Embryonic facial prominence (tissue), 1 donor: Measurements from ENCODE around the gene KIF19.
"Not testable (repeated sequence)": the region's sequence is repeated elsewhere in the genome, so short reads cannot be mapped to it uniquely, and the experiment has no call there.

Experiments
- DNase-seq: peaks from one replicate; pipeline ENCODE4 v3.0.0-alpha.2; 2016; ENCODE audit errors: extremely low spot score

Gene KIF19

DNA sequence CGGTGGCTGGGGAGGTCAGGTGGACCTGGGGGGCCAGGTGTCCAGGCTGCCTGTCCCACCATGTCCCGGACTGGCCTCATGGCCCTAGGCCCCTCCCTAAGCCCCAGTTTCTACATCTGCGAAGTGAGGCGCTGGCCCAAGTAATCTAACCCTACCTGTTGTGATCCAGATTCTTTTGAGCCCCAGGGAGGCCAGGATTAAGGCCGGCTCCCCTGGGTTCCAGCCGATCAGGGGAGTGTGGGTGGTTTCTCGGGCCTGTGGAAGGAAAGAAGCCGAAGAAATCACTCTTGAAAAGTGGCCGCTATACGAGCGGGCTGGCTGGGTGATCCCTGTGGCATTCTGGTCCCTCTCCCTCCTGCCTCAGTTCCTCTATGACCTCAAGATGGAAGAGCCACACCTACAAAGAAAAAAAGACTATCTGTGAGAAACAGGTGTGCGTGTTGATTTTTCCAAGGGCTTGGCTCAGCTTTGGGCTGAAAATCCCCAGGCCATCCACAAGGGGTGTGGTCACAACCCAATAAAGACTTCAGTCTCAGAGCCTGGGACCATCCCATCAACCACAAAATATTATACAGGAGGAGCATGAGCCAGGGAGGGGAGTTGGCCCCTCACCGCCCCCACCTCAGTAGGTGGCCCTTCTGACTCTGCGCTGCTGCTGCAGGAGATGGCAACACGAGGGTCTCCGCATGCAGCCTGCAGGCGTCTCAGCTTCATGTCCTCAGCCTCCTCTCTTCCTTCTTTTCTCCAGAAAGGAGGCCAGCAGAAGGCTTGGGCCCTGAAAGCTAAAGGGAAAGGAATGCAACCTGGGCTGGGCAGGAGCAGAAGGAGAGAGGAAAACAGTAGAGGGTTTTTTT is 61.6 kb downstream of the KIF19 start:
- no peak for DNase-seq

- DNase-seq: no peak
Observed at GRCh38 chr17:74389084-74389753, 63.2 kb downstream of the KIF19 start.

- no peak for DNase-seq
Observed at GRCh38 chr17:74389937-74390679, 64.1 kb downstream of the KIF19 start.

DNA sequence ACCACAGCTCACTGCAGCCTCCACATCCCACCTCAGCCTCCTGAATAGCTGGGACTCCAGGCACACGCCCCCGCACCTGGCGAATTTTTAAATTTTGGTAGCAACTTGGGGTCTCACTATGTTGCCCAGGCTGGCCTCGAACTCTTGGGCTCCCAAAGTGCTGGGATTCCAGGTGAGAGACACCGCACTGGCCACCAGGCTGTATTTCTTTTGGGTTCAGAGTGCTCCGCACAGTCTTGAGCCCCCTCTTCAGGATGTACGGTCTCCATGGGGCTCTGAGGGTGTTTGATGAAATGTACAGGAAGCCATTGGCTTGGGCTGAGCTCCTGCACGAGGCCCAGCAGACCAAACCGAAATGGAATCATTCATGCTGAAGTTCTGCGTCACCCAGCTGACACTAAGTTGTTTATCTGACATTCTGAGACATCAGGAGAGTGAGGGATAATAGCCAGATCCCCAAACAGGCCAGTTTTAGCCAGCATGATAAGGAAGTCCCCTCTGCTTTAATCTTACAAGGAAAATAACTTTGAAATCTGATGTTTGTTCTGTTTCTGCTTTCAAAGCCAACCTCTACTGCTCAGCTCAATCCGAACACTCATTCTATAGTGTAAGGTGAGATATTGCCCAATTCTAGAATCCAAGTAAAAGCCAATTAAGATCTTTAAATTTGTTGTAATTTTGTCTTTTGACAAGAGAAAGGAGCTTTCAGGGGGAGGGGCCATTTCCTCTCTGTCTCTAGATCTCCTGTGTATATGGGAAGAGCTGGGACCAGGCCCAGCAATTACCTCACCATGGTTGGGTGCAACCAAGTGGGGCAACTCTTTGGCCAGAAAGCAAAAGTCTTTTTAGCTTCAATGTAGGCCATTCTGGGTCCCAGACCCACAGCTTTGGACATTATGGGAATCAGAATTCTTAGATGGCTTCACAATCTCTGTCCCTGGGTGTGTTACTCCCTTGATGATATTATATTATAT is 64.9 kb downstream of the KIF19 start:
- DNase-seq: no peak

DNA sequence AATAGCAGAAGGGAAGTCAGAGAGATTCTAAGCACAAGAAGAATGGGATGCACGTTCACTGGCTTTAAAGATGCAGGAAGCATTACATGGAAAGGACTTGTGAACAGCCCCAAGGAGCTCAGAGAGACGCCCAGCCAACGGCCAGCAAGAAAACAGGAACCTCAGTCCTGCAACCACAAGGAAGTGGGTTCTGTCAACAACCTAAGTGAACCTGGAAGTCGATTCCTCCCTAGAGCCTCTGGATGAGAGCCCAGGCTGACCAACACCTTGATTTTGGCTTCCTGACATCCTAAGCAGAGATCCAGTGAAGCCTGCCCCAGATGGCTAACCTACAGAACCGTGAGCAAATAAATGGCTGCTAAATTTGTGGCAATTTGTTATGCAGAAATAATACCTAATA is 65.7 kb downstream of the KIF19 start:
- no peak for DNase-seq

DNA sequence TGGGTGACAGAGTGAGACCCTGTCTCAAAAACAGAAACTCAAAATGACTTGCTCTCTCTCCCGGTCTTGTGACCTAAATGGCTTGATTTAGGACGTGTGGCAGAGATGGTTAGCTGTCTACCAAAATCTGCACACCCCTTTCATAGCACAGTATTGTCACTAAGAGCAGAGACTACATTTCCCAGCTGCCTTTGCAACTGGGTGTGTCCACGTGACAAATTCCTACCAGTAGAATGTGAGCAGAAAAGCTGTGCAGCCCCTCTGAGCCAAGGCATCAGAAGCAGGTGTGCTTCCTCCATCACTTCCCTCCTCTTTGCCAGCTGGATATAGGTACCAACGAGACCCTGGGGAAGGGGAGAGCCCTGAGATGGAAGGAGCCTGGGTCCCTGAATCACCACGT is 66.8 kb downstream of the KIF19 start:
- DNase-seq: no peak

DNA sequence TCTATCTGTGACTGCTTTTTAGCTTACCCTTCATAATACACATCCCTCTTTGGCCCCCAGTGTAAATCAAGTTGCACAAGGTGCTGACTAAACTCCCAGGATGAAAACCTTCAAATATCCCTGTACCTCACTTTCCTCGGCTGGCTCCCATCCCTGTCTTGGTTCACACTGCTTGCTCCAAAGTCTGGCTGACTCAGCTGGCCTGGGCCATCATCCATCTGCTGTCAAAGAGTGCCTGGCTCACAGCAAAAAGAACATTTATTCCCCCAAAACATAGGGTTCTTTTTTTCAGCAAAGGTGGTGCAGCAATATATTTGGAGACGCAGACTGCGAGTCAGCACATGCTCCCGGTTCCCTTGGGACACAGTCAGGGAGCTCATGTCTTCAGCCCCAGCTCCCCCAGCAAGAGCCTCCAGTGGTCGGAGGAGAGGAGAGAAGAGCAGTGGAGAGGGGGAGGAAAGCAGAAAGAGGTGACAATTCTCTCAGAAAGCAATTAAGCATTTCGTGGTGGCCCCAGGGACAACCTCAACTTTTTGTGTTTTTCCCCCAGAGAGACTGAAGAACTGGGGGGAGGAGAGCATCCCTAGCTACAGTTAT is 67.4 kb downstream of the KIF19 start:
- DNase-seq: no peak

GRCh38 chr17:74394275-74394950 is 68.4 kb downstream of the KIF19 start:
- no peak for DNase-seq

DNA sequence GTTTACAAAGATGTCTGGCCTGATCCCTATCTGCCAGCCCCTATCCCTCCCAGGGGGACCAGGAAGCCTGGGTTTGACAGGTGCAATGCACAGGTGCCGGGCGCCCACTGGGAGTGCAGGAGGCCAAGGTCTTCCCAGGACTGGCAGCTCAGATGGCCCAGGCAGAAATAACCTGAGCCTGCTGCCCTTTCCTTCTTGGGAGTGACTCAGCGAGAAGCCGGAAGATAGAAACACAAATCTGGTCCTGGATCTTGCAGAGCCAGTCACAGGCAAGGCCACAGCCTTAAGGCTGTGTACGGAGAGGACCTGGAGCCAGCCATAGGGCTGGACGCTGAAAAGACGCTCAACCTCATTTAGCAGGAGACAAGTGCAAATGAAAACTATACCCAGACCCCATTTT is 69.0 kb downstream of the KIF19 start:
- no peak for DNase-seq

DNA sequence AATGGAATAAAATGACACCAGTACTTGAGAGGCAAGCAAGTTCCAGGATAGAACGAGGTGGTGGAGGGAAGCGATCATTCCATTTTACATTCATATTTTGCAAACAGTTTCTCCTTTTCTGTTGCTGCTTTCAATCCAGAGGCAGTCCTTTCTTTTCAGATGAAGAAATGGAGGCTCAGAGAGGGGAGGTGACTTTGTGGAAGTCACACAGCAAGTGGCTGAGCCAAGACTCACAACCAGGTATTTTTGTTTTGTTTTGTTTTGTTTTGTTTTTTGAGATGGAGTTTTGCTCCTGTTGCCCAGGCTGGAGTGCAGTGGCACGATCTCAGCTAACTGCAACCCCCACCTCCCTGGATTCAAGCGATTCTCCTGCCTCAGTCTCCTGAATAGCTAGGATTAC is 70.5 kb downstream of the KIF19 start:
- DNase-seq: no peak

GRCh38 chr17:74402048-74402447 is 76.0 kb downstream of the KIF19 start:
- DNase-seq: no peak

- DNase-seq: no peak
Observed at GRCh38 chr17:74403512-74404137, 77.6 kb downstream of the KIF19 start.

- DNase-seq: no peak
Observed at GRCh38 chr17:74404218-74404617, 78.2 kb downstream of the KIF19 start.

GRCh38 chr17:74404789-74405188 is 78.8 kb downstream of the KIF19 start:
- DNase-seq: no peak

DNA sequence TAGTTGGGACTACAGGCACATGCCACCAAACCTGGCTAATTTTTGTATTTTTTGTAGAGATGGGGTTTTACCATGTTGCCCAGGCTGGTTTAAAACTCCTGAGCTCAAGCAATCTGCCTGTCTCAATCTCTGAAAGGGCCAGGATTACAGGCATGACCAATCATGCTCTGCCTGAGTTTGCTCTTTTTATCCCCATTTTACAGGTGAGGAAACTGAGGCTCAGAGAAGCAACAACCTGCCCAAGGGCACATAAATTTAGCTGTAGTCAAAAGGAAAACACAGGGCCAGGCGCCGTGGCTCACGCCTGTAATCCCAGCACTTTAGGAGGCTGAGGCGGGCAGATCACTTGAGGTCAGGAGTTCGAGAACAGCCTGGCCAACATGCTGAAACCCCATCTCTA is 79.3 kb downstream of the KIF19 start:
- not testable (repeated sequence) for DNase-seq
